Measurements from ENCODE around the gene ZFP64. TPM values are rescaled to one million over a fixed set of nuclear protein-coding genes. Genes with fewer than 3 reads are reported as not detected.

The ZFP64 gene
- total RNA-seq, 1 donor from 2014 or later: 13.7 TPM

- Mint-ChIP-seq H3K4me1 (no peaks in the 10 kb centered on the region), H3K4me3 (no peak overlapping the region), H3K36me3 (peaks cover 6% of the 10 kb centered on the region), H3K9me3 (peaks cover 5% of the 10 kb centered on the region), H3K27ac (no peak overlapping the region), H3K27me3 (ENCODE audit: insufficient read depth, low read depth) (peaks cover 2% of the 10 kb centered on the region)
- DNase-seq (ENCODE audit: low spot score): no peak
- Histone ChIP-seq H4K20me1 (ENCODE audit: low read depth) (no peaks in the 10 kb centered on the region), H3K4me3 (no peak overlapping the region), H3K4me1 (no peaks in the 10 kb centered on the region), H3K79me2 (ENCODE audit: low read depth) (no peaks in the 10 kb centered on the region), H3K9me3 (ENCODE audit: low read depth) (no peaks in the 10 kb centered on the region), H3K36me3 (no peaks in the 10 kb centered on the region), H3K9ac (no peak overlapping the region), H3K27ac (no peak overlapping the region), H3F3A (ENCODE audit: low read depth) (no peaks in the 10 kb centered on the region), H3K4me2 (no peak overlapping the region), H2AFZ (replicated peaks) (no peak overlapping the region), H3K27me3 (no peaks in the 10 kb centered on the region)
- TF ChIP-seq EZH2 (IDR thresholded peaks at IDR 0.05) (no peak), CTCF (IDR thresholded peaks at IDR 0.05) (no peak), EZH2phosphoT487 (IDR thresholded peaks at IDR 0.05) (no peak)
These were observed 48.3 kb downstream of the ZFP64 start for GRCh38 chr20:52143277-52143676.

DNA sequence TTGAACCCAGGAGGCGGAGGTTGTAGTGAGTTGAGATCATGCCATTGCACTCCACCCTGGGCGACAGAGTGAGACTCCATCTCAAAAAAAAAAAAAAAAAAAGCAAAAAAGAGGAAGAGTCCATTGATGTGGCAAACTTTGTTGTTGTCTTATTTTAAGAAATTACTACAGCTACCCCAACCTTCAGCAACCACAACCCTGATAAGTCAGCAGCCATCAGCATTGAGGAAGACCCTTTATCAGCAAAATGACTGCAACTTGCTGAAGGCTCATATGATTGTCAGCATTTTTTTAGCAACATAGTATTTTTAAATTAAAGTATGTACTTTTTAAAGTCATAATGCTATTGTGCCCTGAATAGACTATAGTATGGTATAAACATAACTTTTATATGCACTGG lies 48.8 kb downstream of the ZFP64 start:
- Mint-ChIP-seq H3K4me3 (no peak overlapping the region), H3K4me1 (no peaks in the 10 kb centered on the region), H3K36me3 (peaks cover 6% of the 10 kb centered on the region), H3K27me3 (ENCODE audit: insufficient read depth, low read depth) (peaks cover 2% of the 10 kb centered on the region), H3K27ac (no peak overlapping the region), H3K9me3 (peaks cover 5% of the 10 kb centered on the region)
- Histone ChIP-seq H3K9me3 (ENCODE audit: low read depth) (no peaks in the 10 kb centered on the region), H3K9ac (no peak overlapping the region), H3K4me2 (no peak overlapping the region), H3K4me1 (no peaks in the 10 kb centered on the region), H3K27me3 (no peaks in the 10 kb centered on the region), H4K20me1 (ENCODE audit: low read depth) (no peaks in the 10 kb centered on the region), H3F3A (ENCODE audit: low read depth) (no peaks in the 10 kb centered on the region), H3K4me3 (no peak overlapping the region), H3K27ac (no peak overlapping the region), H3K79me2 (ENCODE audit: low read depth) (no peaks in the 10 kb centered on the region), H2AFZ (replicated peaks) (no peak overlapping the region), H3K36me3 (no peaks in the 10 kb centered on the region)
- TF ChIP-seq EZH2phosphoT487 (IDR thresholded peaks at IDR 0.05) (no peak), EZH2 (IDR thresholded peaks at IDR 0.05) (no peak), CTCF (IDR thresholded peaks at IDR 0.05) (no peak)
- no peak for DNase-seq (ENCODE audit: low spot score)

- no peaks in the 10 kb centered on the region for H3K36me3 ChIP-seq
- no peaks in the 10 kb centered on the region for H3K79me2 ChIP-seq (ENCODE audit: low read depth)
- peaks cover 9% of the 10 kb centered on the region for H3K36me3 Mint-ChIP-seq
- H3K4me3 Mint-ChIP-seq: no peak overlapping the region
- H2AFZ ChIP-seq (replicated peaks): no peak overlapping the region
- H4K20me1 ChIP-seq (ENCODE audit: low read depth): no peaks in the 10 kb centered on the region
- no peak for DNase-seq (ENCODE audit: low spot score)
- H3K4me1 Mint-ChIP-seq: no peaks in the 10 kb centered on the region
- TF ChIP-seq CTCF (IDR thresholded peaks at IDR 0.05) (no peak), EZH2phosphoT487 (IDR thresholded peaks at IDR 0.05) (no peak), EZH2 (IDR thresholded peaks at IDR 0.05) (no peak)
- no peak overlapping the region for H3K4me3 ChIP-seq
- no peaks in the 10 kb centered on the region for H3K9me3 ChIP-seq (ENCODE audit: low read depth)
- no peak overlapping the region for H3K9ac ChIP-seq
- H3K27ac Mint-ChIP-seq: no peak overlapping the region
- peaks cover 5% of the 10 kb centered on the region for H3K9me3 Mint-ChIP-seq
- no peak overlapping the region for H3K4me2 ChIP-seq
- H3K27me3 ChIP-seq: no peaks in the 10 kb centered on the region
- H3K27ac ChIP-seq: no peak overlapping the region
- H3K27me3 Mint-ChIP-seq (ENCODE audit: insufficient read depth, low read depth): peaks cover 2% of the 10 kb centered on the region
- H3K4me1 ChIP-seq: no peaks in the 10 kb centered on the region
- H3F3A ChIP-seq (ENCODE audit: low read depth): no peaks in the 10 kb centered on the region
These were observed 51.6 kb downstream of the ZFP64 start for GRCh38 chr20:52139986-52140385.

Data from neural progenitor cell (in vitro differentiated cells).